ENCODE measurements around the gene CNPY2. TPM values are rescaled to one million over a fixed set of nuclear protein-coding genes. Genes with fewer than 3 reads are reported as not detected.

The CNPY2 gene
- polyA plus RNA-seq, 2 of the 4 experiments (the other 2 are of a cell fraction) = 158 to 218 TPM

GRCh38 chr12:56299853-56300643 is 15.7 kb downstream of the CNPY2 start, which contains the start of gene CS (continued):
- TF ChIP-seq E2F6 (IDR thresholded peaks at IDR 0.05; ENCODE audit: borderline replicate concordance, low read depth) (peak; percentile 53), BHLHE40 (IDR thresholded peaks at IDR 0.05; ENCODE audit: low read depth, low read length) (no peak), HOXB5 (CRISPR knock-in tag; IDR thresholded peaks at IDR 0.05) (no peak), RNF2 (IDR thresholded peaks at IDR 0.05; ENCODE audit: borderline replicate concordance, low read depth) (no peak), HMGXB4 (CRISPR knock-in tag; IDR thresholded peaks at IDR 0.05; ENCODE audit: borderline replicate concordance) (no peak), TFCP2L1 (CRISPR knock-in tag; IDR thresholded peaks at IDR 0.05) (no peak), ZFP36 (IDR thresholded peaks at IDR 0.05; ENCODE audit: borderline replicate concordance, partially characterized antibody) (no peak), CEBPB (IDR thresholded peaks at IDR 0.05) (no peak)

GRCh38 chr12:56299308-56299852 is 16.4 kb downstream of the CNPY2 start:
- CTCF ChIA-PET = interaction anchor here (0.9 to 3.5 kb wide), 7 partner anchors 9 to 109 kb away, joined by 3 to 13 read pairs (median 4); partner anchors contain the start of genes ANKRD52, COQ10A, RNF41 and SMARCC2
- DNase-seq (ENCODE audit: low read depth in 1 of 2, low spot score in 1 of 2) (peak in 1 of 2 experiments; percentile 27), FAIRE-seq (no peak), ATAC-seq (peak; percentile 27 to 55)
- Histone ChIP-seq H3K4me1 (peaks cover 23% of the 10 kb centered on the region; the same call in 2 of the 3 replicates), H3K4me3 (peak overlapping the region; percentile 69), H3K27ac (peak overlapping the region; percentile 90 to 91), H3K4me2 (peak overlapping the region; percentile 78), H3K9me3 (no peaks in the 10 kb centered on the region)
- POLR2A ChIA-PET = interaction anchor here (0.6 to 2.9 kb wide), 6 partner anchors 9 to 124 kb away, joined by 3 to 11 read pairs (median 3); partner anchors contain the start of genes ANKRD52, CNPY2 and RNF41
- WGBS (ENCODE audit: missing lambda C conversion rate) = 4% methylated on average over 10 of the region's 10 CpGs
- TF ChIP-seq ZNF302 (CRISPR knock-in tag; IDR thresholded peaks at IDR 0.05) = no peak
- TF ChIP-seq CHD4 (IDR thresholded peaks at IDR 0.05; ENCODE audit: borderline replicate concordance) = no peak
- peak; percentile 66 for TF ChIP-seq USF2 (IDR thresholded peaks at IDR 0.05)
- TF ChIP-seq FOSB (CRISPR knock-in tag; IDR thresholded peaks at IDR 0.05) = no peak

- WGBS (ENCODE audit: missing lambda C conversion rate) = 80% methylated on average over 5 of the region's 5 CpGs
- no peaks in the 10 kb centered on the region for H3K9me3 ChIP-seq
- no peak for TF ChIP-seq NFE2L2 (conservative IDR thresholded peaks at IDR 0.05; ENCODE audit: low read length)
- no peak for TF ChIP-seq KDM1A (IDR thresholded peaks at IDR 0.05; ENCODE audit: low read depth)
- TF ChIP-seq TFCP2L1 (CRISPR knock-in tag; IDR thresholded peaks at IDR 0.05) = no peak
- TF ChIP-seq BCL3 (IDR thresholded peaks at IDR 0.05) = no peak
- TF ChIP-seq ZC3H11A (IDR thresholded peaks at IDR 0.05) = no peak
- no peak for TF ChIP-seq FOSL2 (IDR thresholded peaks at IDR 0.05)
- TF ChIP-seq FOSL2 (CRISPR knock-in tag; IDR thresholded peaks at IDR 0.05) = no peak
- no peak for TF ChIP-seq RCOR1 (IDR thresholded peaks at IDR 0.05; ENCODE audit: low read depth, low read length)
- no peak for TF ChIP-seq ELK1 (IDR thresholded peaks at IDR 0.05; ENCODE audit: low read depth, low read length)
- H3K27ac ChIP-seq = peak overlapping the region; percentile 90 to 91
- ATAC-seq (no peak), DNase-seq (ENCODE audit: low read depth in 1 of 2, low spot score in 1 of 2) (no peak), FAIRE-seq (no peak)
- H3K4me2 ChIP-seq = peak overlapping the region; percentile 78
- H3K4me3 ChIP-seq = peak overlapping the region; percentile 69
- CTCF ChIA-PET = interaction anchor here (0.9 to 3.5 kb wide), 9 partner anchors 10 to 109 kb away, joined by 3 to 13 read pairs (median 4); partner anchors contain the start of genes ANKRD52, COQ10A, RNF41 and SMARCC2
- H3K4me1 ChIP-seq = peaks cover 23% of the 10 kb centered on the region; the same call in 2 of the 3 replicates
- POLR2A ChIA-PET = interaction anchor here (1.0 to 2.9 kb wide), 4 partner anchors 17 to 77 kb away, joined by 3 to 11 read pairs (median 3); partner anchors contain the start of genes ANKRD52, CNPY2 and RNF41
These were observed 17.0 kb downstream of the CNPY2 start for GRCh38 chr12:56298828-56299227.

Data from A549 (cell line).